Thoracic aorta (tissue), 2 donors: ENCODE measurements around the gene LCT. TPM values are rescaled to one million over a fixed set of nuclear protein-coding genes. Genes with fewer than 3 reads are reported as not detected.

Source experiments
- ATAC-seq: fragments of 150-250 bp; one replicate; pipeline ENCODE4 v1.8.0; 2017; ENCODE audit warnings: low read depth; ENCODE audit not compliant: insufficient number of reproducible peaks, low FRiP score
- DNase-seq: peaks from one replicate; pipeline ENCODE4 v3.0.0-alpha.2; 2020; ENCODE audit warnings: low spot score
- H3K27ac ChIP-seq, 2 donors: fragments of 200-600 bp; sonication (generic); 1 replicate in 1 of 2; 2 replicates in 1 of 2; pipeline ENCODE4 v1.5.1; 2016; ENCODE audit warnings: mild to moderate bottlenecking in 2 of 2, moderate library complexity in 2 of 2
- H3K27me3 ChIP-seq: fragments of 200-600 bp; sonication (generic); replicated peaks from 2 replicates; pipeline ENCODE4 v1.6.0; 2016; ENCODE audit warnings: mild to moderate bottlenecking; ENCODE audit not compliant: insufficient read depth
- H3K36me3 ChIP-seq: fragments of 200-600 bp; sonication (generic); one replicate; pipeline ENCODE4 v1.5.1; 2016
- H3K4me1 ChIP-seq, 2 donors: fragments of 200-600 bp; sonication (generic); 1 replicate in 1 of 2; 2 replicates in 1 of 2; pipeline versions ENCODE4 v1.5.1 to v1.6.0; 2016; ENCODE audit warnings: low read depth in 2 of 2, mild to moderate bottlenecking in 1 of 2; ENCODE audit not compliant: control insufficient read depth in 1 of 2
- H3K4me3 ChIP-seq: fragments of 200-600 bp; sonication (generic); 2 replicates; pipeline ENCODE4 v1.5.1; 2016; ENCODE audit warnings: mild to moderate bottlenecking
- H3K9me3 ChIP-seq: fragments of 200-600 bp; sonication (generic); 2 replicates; pipeline ENCODE4 v1.5.1; 2016
- total RNA-seq, 2 donors: library from RNA; depleted of rRNA; stranded (reverse); fragments of >200 nt; gene quantifications; one replicate each; pipeline versions ENCODE4 v1.1.0 to v1.2.3, GENCODE V29; 2016
- TF ChIP-seq, protein P1 (sequence below): fragments of 200-600 bp; sonication (generic); IDR thresholded peaks from one replicate; pipeline ENCODE4 v1.5.1; 2019; ENCODE audit warnings: antibody characterized with exemption

Gene LCT
- total RNA-seq, 2 donors from 2014 or later = 0.28 TPM; not detected in 1

GRCh38 chr2:135825550-135826176, 11.3 kb downstream of the LCT start:
- Histone ChIP-seq H3K4me3 (no peak overlapping the region), H3K36me3 (no peaks in the 10 kb centered on the region), H3K27me3 (no peaks in the 10 kb centered on the region), H3K27ac (no peak overlapping the region), H3K9me3 (no peaks in the 10 kb centered on the region), H3K4me1 (no peaks in the 10 kb centered on the region)
- TF ChIP-seq, protein P1, sequence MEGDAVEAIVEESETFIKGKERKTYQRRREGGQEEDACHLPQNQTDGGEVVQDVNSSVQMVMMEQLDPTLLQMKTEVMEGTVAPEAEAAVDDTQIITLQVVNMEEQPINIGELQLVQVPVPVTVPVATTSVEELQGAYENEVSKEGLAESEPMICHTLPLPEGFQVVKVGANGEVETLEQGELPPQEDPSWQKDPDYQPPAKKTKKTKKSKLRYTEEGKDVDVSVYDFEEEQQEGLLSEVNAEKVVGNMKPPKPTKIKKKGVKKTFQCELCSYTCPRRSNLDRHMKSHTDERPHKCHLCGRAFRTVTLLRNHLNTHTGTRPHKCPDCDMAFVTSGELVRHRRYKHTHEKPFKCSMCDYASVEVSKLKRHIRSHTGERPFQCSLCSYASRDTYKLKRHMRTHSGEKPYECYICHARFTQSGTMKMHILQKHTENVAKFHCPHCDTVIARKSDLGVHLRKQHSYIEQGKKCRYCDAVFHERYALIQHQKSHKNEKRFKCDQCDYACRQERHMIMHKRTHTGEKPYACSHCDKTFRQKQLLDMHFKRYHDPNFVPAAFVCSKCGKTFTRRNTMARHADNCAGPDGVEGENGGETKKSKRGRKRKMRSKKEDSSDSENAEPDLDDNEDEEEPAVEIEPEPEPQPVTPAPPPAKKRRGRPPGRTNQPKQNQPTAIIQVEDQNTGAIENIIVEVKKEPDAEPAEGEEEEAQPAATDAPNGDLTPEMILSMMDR = no peak
- DNase-seq = no peak
- ATAC-seq = no peak

DNA sequence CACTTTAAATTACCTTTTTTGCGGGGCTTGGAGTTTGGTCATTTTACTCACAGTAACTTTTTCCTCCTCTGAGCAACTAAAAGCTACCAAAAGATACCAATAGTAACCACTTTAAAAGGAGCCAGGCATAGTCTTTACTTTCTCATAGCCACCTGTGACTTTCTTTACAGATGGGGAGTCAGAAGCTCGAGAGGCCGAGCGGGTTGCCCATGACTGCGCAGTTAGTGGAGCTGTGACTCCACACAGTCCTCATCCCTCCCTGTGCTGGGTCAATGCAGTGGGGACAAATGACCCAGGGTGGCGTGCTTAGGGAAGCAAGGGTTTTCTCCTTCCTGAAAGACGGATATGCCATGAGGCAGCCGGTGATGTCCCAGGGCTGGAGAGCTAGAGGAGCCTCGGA, 11.9 kb downstream of the LCT start:
- ATAC-seq (no peak), DNase-seq (no peak)
- TF ChIP-seq, protein P1 = no peak
- H3K36me3 ChIP-seq = no peaks in the 10 kb centered on the region
- no peak overlapping the region for H3K4me3 ChIP-seq
- no peaks in the 10 kb centered on the region for H3K27me3 ChIP-seq
- H3K27ac ChIP-seq = no peak overlapping the region
- H3K9me3 ChIP-seq = no peaks in the 10 kb centered on the region
- no peaks in the 10 kb centered on the region for H3K4me1 ChIP-seq

DNA sequence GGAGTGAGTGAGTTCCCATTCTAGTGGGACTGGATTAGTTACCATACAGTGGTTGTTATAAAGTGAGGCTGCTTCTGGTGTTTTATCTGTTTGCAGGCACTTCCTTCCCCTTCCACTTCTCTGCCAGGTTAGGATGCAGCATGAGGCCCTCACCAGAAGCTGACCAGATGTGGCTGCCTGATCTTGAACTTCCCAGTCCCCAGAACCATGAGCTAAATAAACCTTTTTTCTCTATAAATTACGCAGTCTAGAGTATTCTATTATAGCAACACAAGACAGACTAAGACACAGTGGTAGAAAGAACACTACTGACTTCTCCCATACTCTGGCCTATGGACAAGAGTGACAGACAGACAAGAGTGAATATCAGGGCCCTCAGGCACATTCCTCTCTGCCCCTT, 14.1 kb downstream of the LCT start:
- TF ChIP-seq, protein P1 = no peak
- DNase-seq (no peak), ATAC-seq (no peak)
- Histone ChIP-seq H3K4me3 (no peak overlapping the region), H3K36me3 (no peaks in the 10 kb centered on the region), H3K27me3 (no peaks in the 10 kb centered on the region), H3K4me1 (no peaks in the 10 kb centered on the region), H3K9me3 (no peaks in the 10 kb centered on the region), H3K27ac (no peak overlapping the region)

GRCh38 chr2:135821190-135821589, 15.8 kb downstream of the LCT start:
- TF ChIP-seq, protein P1 = no peak
- no peak overlapping the region for H3K27ac ChIP-seq
- H3K4me1 ChIP-seq = no peaks in the 10 kb centered on the region
- H3K27me3 ChIP-seq = no peaks in the 10 kb centered on the region
- H3K9me3 ChIP-seq = no peaks in the 10 kb centered on the region
- no peak overlapping the region for H3K4me3 ChIP-seq
- DNase-seq (no peak), ATAC-seq (no peak)
- H3K36me3 ChIP-seq = no peaks in the 10 kb centered on the region

DNA sequence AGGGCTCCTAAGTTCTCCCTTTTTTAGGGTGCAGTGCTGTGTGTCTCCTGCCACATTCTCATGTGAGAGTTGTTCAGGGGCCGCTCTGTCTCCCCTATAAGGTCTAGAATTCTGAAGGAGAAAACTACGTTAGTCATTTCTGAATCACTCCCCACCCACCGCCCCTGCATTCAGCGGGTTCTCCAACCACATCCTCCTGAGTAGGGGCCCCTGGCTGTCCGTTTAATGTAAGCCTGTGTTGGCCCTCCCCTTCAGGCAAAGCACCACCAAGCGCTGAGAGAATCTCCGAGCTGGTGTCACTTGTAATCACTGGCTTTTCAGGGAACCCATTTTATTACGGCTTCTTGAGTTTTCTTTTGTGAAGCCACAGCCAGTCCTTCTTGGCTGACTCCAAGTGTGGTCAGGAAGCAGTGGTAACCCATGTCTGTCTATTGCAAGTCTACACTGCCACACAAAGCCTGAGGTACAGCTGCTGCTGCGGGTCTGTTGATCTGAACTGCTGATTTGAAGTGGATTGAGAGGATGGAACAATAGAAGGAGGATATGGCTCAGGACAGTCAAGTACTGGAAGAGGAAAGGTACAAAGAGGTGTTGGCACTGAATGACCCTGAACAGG, 16.9 kb downstream of the LCT start:
- ATAC-seq = no peak
- TF ChIP-seq, protein P1 = no peak
- Histone ChIP-seq H3K27me3 (no peaks in the 10 kb centered on the region), H3K4me3 (no peak overlapping the region), H3K9me3 (no peaks in the 10 kb centered on the region), H3K4me1 (no peaks in the 10 kb centered on the region), H3K27ac (no peak overlapping the region), H3K36me3 (no peaks in the 10 kb centered on the region)
- no peak for DNase-seq
